Activated naive CD4-positive, alpha-beta T cell treated with anti-CD3 and anti-CD28 coated beads, Interleukin-2, amount 50 U/mL, for 24 hours (primary cell): ENCODE measurements around the gene CHD6.
A peak's percentile ranks its signal among the peaks of the same experiment; 100 is the strongest.

Experiments used
- H3K27ac Mint-ChIP-seq: one replicate; pipeline ENCODE4 v1.8.0; 2021; ENCODE audit warnings: mild to moderate bottlenecking, mixed read lengths
- H3K27me3 Mint-ChIP-seq: one replicate; pipeline ENCODE4 v1.8.0; 2021; ENCODE audit warnings: mixed read lengths
- H3K36me3 Mint-ChIP-seq: one replicate; pipeline ENCODE4 v1.8.0; 2021; ENCODE audit warnings: mixed read lengths
- H3K4me1 Mint-ChIP-seq: one replicate; pipeline ENCODE4 v1.8.0; 2021; ENCODE audit warnings: mixed read lengths
- H3K4me3 Mint-ChIP-seq: one replicate; pipeline ENCODE4 v1.8.0; 2021; ENCODE audit warnings: mild to moderate bottlenecking, mixed read lengths
- H3K9me3 Mint-ChIP-seq: one replicate; pipeline ENCODE4 v1.8.0; 2021; ENCODE audit warnings: mixed read lengths

Gene CHD6

GRCh38 chr20:41573955-41574354 is 44.2 kb downstream of the CHD6 start:
- H3K27ac Mint-ChIP-seq = no peak overlapping the region
- no peak overlapping the region for H3K4me3 Mint-ChIP-seq
- H3K36me3 Mint-ChIP-seq = peaks cover 10% of the 10 kb centered on the region
- peaks cover 79% of the 10 kb centered on the region for H3K4me1 Mint-ChIP-seq
- no peaks in the 10 kb centered on the region for H3K27me3 Mint-ChIP-seq
- peaks cover 5% of the 10 kb centered on the region for H3K9me3 Mint-ChIP-seq

- Mint-ChIP-seq H3K27me3 (no peaks in the 10 kb centered on the region), H3K4me1 (peaks cover 79% of the 10 kb centered on the region), H3K27ac (no peak overlapping the region), H3K4me3 (no peak overlapping the region), H3K36me3 (peaks cover 11% of the 10 kb centered on the region), H3K9me3 (peaks cover 5% of the 10 kb centered on the region)
Measured at GRCh38 chr20:41572010-41572572, 46.1 kb downstream of the CHD6 start.

DNA sequence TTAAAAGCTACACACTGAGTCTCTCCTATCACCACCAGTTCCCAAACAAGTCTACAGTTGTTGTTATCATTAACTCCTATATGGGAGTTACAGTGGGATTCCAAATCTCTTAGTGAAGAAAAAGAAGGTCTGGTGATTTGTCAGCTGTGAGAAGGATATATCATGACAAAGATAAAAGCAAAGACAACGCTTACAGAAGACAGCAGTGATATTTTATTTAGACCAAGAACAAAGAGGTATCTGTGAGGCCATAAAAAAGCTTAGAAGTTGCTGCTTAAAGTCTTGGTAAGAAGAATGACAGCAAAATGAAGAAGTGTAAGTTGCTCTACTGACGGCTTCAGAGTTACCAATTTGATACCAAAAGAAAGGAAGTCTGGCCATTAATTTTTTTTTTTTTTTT is 47.2 kb downstream of the CHD6 start:
- peaks cover 5% of the 10 kb centered on the region for H3K9me3 Mint-ChIP-seq
- no peak overlapping the region for H3K4me3 Mint-ChIP-seq
- no peak overlapping the region for H3K27ac Mint-ChIP-seq
- no peaks in the 10 kb centered on the region for H3K27me3 Mint-ChIP-seq
- H3K4me1 Mint-ChIP-seq = peaks cover 80% of the 10 kb centered on the region
- peaks cover 17% of the 10 kb centered on the region for H3K36me3 Mint-ChIP-seq

DNA sequence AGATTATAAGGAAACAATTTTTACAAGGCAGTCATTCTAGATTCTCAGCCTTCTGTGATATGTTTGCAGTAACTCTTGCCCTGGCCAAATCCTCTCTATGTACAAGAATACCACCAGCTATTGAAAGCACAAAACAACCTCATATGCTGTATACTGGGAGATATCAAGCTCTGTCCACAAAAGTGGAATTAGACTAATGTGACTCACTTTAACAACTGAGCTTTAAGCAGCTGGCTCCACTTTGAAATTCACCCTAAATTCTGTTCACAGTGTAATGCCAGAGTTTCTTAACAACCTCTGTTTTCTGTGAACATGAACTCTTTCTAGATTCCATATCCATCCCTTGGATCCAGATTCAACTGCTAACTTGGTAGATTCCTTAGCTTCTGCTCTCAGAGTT is 47.6 kb downstream of the CHD6 start:
- no peak overlapping the region for H3K4me3 Mint-ChIP-seq
- no peak overlapping the region for H3K27ac Mint-ChIP-seq
- H3K4me1 Mint-ChIP-seq = peaks cover 82% of the 10 kb centered on the region
- H3K9me3 Mint-ChIP-seq = peaks cover 3% of the 10 kb centered on the region
- no peaks in the 10 kb centered on the region for H3K27me3 Mint-ChIP-seq
- peaks cover 16% of the 10 kb centered on the region for H3K36me3 Mint-ChIP-seq

DNA sequence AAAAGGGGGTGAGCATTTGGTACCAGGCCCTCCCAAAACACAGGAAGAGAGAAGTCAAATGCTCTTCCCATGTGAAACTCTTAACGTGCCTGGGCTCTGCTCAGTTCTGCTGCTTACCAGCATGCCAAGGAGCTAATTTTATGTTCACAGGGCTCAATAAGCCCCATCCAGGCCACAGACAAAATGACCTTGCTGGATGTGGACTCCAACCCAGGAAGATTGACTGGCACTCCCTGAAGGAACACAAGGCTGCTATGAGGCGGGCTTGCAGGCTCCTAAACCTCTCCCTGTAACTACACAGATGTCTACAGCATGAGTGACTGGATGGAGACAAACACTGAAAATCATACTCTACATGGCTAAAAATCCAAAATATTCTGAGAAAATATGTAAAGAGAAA is 50.6 kb downstream of the CHD6 start:
- Mint-ChIP-seq H3K27me3 (no peaks in the 10 kb centered on the region), H3K36me3 (peaks cover 9% of the 10 kb centered on the region), H3K27ac (no peak overlapping the region), H3K9me3 (no peaks in the 10 kb centered on the region), H3K4me3 (no peak overlapping the region), H3K4me1 (peaks cover 84% of the 10 kb centered on the region)

DNA sequence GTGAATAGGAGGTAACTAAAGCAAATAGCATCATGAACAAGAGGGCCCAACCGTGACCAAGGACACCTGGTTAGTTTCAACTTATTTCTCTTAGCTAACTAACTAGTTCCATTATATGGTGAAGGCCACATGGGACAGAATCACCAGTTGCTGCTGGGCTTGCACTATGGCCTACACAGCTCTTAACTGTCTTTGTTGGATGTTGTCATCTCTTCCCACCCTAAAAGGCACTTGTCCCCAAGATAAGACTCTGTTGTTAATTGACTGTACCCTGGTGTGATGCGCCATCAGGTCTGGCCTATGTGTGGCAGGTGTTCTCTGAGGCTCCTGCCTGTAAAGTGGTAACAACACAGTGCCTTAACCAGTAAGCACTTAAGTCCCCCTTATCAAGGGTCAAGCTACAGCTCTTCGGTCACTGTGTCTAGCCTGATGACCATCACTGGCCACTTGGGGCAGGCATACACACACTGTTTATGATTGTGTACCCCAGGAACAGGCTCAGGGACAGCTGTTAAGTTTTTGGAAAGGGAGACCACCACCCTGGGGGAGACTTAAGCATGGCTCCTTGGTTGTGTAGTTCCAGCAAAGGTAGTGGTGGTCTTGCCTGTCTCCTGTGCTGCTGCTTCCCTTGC is 51.2 kb downstream of the CHD6 start:
- Mint-ChIP-seq H3K27me3 (no peaks in the 10 kb centered on the region), H3K36me3 (peaks cover 9% of the 10 kb centered on the region), H3K4me3 (no peak overlapping the region), H3K4me1 (peaks cover 84% of the 10 kb centered on the region), H3K9me3 (no peaks in the 10 kb centered on the region), H3K27ac (no peak overlapping the region)

- Mint-ChIP-seq H3K4me3 (no peak overlapping the region), H3K36me3 (peaks cover 33% of the 10 kb centered on the region), H3K27ac (no peak overlapping the region), H3K4me1 (peaks cover 92% of the 10 kb centered on the region), H3K9me3 (peaks cover 12% of the 10 kb centered on the region), H3K27me3 (no peaks in the 10 kb centered on the region)
Measured at GRCh38 chr20:41563087-41563486, 55.1 kb downstream of the CHD6 start.

GRCh38 chr20:41560970-41561369 is 57.2 kb downstream of the CHD6 start:
- Mint-ChIP-seq H3K27me3 (no peaks in the 10 kb centered on the region), H3K27ac (peak overlapping the region; percentile 39), H3K36me3 (peaks cover 44% of the 10 kb centered on the region), H3K9me3 (peaks cover 12% of the 10 kb centered on the region), H3K4me3 (no peak overlapping the region), H3K4me1 (peaks cover 75% of the 10 kb centered on the region)

DNA sequence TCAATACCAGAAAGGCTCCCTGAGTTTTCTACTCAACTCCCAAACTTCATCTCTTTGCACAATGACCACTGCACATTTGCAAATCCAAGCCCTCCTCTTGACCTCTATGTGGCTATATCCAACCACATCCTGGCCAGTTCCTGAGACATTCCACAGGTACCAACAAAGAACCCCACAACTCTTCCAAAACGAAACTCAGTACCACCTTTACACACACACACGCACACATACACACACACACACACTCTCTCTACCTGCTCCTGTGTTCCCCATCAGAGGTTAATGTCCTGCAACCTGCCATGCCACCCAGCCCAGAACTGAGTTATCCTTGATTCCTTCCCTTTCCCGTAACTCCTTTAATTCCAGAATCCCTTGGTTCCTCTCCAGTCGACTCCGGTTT is 58.5 kb downstream of the CHD6 start:
- Mint-ChIP-seq H3K4me3 (no peak overlapping the region), H3K36me3 (peaks cover 42% of the 10 kb centered on the region), H3K27me3 (no peaks in the 10 kb centered on the region), H3K9me3 (peaks cover 12% of the 10 kb centered on the region), H3K4me1 (peaks cover 66% of the 10 kb centered on the region), H3K27ac (peak overlapping the region; percentile 75)

- no peak overlapping the region for H3K27ac Mint-ChIP-seq
- H3K27me3 Mint-ChIP-seq = no peaks in the 10 kb centered on the region
- H3K9me3 Mint-ChIP-seq = no peaks in the 10 kb centered on the region
- peaks cover 49% of the 10 kb centered on the region for H3K36me3 Mint-ChIP-seq
- H3K4me3 Mint-ChIP-seq = no peak overlapping the region
- peaks cover 30% of the 10 kb centered on the region for H3K4me1 Mint-ChIP-seq
Measured at GRCh38 chr20:41553142-41553879, 64.9 kb downstream of the CHD6 start.

DNA sequence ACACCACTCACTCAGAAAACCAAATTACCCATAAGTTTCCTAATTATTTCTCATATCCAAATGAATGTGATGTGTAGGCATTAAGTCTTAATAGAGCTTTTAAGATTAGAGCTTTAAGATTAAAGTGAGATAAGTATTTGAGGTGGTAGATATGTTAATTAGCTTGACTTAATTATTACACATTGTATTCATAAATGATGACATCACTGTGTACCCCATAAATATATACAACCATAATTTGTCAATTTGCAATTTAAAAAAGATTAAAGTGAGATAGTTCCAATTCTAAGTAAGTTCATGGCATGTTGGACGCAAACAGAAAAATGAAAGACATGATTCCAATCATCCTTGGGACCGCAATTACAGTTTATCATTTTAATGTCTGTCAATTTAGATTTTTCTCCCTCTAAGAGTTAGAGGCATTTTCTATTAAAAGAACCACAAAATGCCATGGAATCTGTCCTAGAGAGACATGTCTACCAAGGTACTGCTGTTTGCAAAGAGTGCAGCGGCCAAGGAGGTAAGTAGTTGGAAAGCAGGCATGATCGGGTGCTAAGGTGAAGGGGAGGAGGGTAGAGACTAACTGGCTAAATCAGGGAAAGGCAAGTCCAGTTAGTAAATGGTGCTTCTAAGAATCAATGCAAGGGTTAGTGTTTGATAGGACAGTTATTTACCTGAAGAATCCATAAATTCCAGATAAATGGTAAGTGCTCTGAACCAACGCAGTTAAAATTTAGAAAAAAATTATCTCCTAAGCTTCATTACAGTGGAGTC is 65.7 kb downstream of the CHD6 start:
- H3K9me3 Mint-ChIP-seq = no peaks in the 10 kb centered on the region
- no peak overlapping the region for H3K4me3 Mint-ChIP-seq
- no peaks in the 10 kb centered on the region for H3K27me3 Mint-ChIP-seq
- peaks cover 31% of the 10 kb centered on the region for H3K4me1 Mint-ChIP-seq
- peaks cover 41% of the 10 kb centered on the region for H3K36me3 Mint-ChIP-seq
- peak overlapping the region; percentile 75 for H3K27ac Mint-ChIP-seq

DNA sequence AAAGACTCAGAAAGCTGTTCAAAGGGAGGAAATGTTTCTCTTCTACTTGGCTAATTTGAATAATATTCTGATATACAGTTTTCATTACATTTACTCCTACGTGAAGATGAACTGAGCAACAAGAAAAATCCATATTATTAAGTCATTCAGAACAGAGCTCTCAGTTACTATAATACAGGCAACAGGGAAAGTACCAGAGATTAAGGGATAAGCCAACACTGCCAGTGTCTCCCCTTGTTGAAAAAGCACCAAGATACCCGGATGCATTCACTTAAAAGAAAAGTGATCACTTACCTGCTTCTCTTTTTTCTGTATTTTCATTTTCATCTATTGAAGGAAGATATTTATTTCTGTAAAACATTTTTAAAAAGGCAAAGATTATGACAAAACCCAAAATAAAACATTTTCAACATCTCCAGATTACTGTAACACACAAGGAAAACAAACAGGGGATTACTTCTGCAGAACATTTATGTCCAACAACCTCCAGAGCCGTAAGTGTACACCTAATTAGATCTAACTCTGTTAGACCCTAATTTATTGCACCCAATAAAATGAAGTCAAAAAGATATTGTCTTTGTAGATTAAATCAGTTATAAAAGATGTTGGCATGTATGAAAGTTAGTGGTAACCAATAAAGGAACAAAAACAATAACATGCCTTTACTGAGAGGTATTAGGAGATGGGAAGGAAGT is 67.0 kb downstream of the CHD6 start:
- Mint-ChIP-seq H3K27ac (peak overlapping the region; percentile 4), H3K9me3 (no peaks in the 10 kb centered on the region), H3K27me3 (no peaks in the 10 kb centered on the region), H3K4me1 (peaks cover 31% of the 10 kb centered on the region), H3K36me3 (peaks cover 31% of the 10 kb centered on the region), H3K4me3 (no peak overlapping the region)

GRCh38 chr20:41547221-41547620 is 71.0 kb downstream of the CHD6 start:
- no peak overlapping the region for H3K4me3 Mint-ChIP-seq
- peak overlapping the region; percentile 31 for H3K27ac Mint-ChIP-seq
- peaks cover 25% of the 10 kb centered on the region for H3K4me1 Mint-ChIP-seq
- no peaks in the 10 kb centered on the region for H3K9me3 Mint-ChIP-seq
- H3K27me3 Mint-ChIP-seq = no peaks in the 10 kb centered on the region
- peaks cover 24% of the 10 kb centered on the region for H3K36me3 Mint-ChIP-seq

DNA sequence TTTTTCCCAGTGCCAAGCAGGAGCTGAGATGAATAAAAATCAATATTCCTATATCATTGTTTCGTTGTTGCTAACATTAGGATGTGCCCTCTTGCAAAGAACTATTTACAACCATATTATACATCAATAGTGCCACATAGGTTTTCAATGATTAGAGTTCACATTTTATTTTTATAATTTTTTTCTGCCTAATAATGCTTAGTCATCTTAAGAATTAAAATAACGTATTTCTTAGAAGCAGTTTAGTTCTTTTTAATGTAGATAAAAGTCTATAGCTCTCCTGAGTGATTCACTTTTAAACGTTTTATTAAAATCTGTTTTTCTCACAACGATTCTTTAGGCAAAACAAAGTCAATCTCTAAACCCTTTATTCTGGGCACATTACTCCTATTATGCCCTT is 71.6 kb downstream of the CHD6 start:
- no peak overlapping the region for H3K27ac Mint-ChIP-seq
- H3K4me3 Mint-ChIP-seq = no peak overlapping the region
- no peaks in the 10 kb centered on the region for H3K9me3 Mint-ChIP-seq
- H3K4me1 Mint-ChIP-seq = peaks cover 18% of the 10 kb centered on the region
- peaks cover 23% of the 10 kb centered on the region for H3K36me3 Mint-ChIP-seq
- H3K27me3 Mint-ChIP-seq = no peaks in the 10 kb centered on the region

- Mint-ChIP-seq H3K9me3 (no peaks in the 10 kb centered on the region), H3K4me1 (peaks cover 16% of the 10 kb centered on the region), H3K36me3 (peaks cover 12% of the 10 kb centered on the region), H3K27ac (no peak overlapping the region), H3K4me3 (no peak overlapping the region), H3K27me3 (no peaks in the 10 kb centered on the region)
Measured at GRCh38 chr20:41544472-41544871, 73.7 kb downstream of the CHD6 start.
